Stomach (tissue), 9 donors: Measurements from ENCODE around the gene ACACB. TPM values are rescaled to one million over a fixed set of nuclear protein-coding genes. Genes with fewer than 3 reads are reported as not detected.
A peak's percentile ranks its signal among the peaks of the same experiment; 100 is the strongest.

Experiments
- DNase-seq, 2 donors: peaks; one replicate each; pipeline versions ENCODE4 v3.0.0 to v3.0.0-alpha.2; 2013 to 2019
- H3K27ac ChIP-seq, 5 donors: fragments of 200-600 bp in 4 of 5; sonication (generic) in 4 of 5; one replicate each; pipeline ENCODE4 v1.5.1; 2013 to 2019; ENCODE audit warnings: mild to moderate bottlenecking in 1 of 5, moderate library complexity in 1 of 5
- H3K27me3 ChIP-seq, 3 donors: fragments of 200-600 bp; sonication (generic); one replicate each; pipeline ENCODE4 v1.5.1; 2017 to 2019; ENCODE audit warnings: mixed run types in 1 of 3
- H3K36me3 ChIP-seq, 4 donors: fragments of 200-600 bp; sonication (generic); 1 replicate in 3 of 4; 2 replicates in 1 of 4; pipeline ENCODE4 v1.5.1; 2016 to 2019
- H3K4me1 ChIP-seq, 4 donors: fragments of 200-600 bp; sonication (generic); one replicate each; pipeline ENCODE4 v1.5.1; 2016 to 2019
- H3K4me3 ChIP-seq, 4 donors: fragments of 200-600 bp; sonication (generic) in 3 of 4; one replicate each; pipeline ENCODE4 v1.5.1; 2016 to 2019; ENCODE audit warnings: mild to moderate bottlenecking in 1 of 4
- H3K9me3 ChIP-seq, 4 donors: fragments of 200-600 bp; sonication (generic); one replicate each; pipeline ENCODE4 v1.5.1; 2016 to 2019
- CTCF ChIP-seq, 7 experiments: fragments of 450-650 bp in 4 of 7; fragments of 200-600 bp in 3 of 7; sonication (generic) in 3 of 7; IDR thresholded peaks; one replicate each; pipeline ENCODE4 v1.5.1; 2016 to 2019; ENCODE audit warnings: antibody characterized with exemption in 7 of 7, control low read depth in 2 of 7, mild to moderate bottlenecking in 1 of 7
- EP300 ChIP-seq: sonication (generic); formaldehyde crosslinking; IDR thresholded peaks from one replicate; pipeline ENCODE4 v1.6.1; 2017; ENCODE audit warnings: antibody characterized with exemption
- POLR2A ChIP-seq, 4 donors: fragments of 450-650 bp; IDR thresholded peaks; one replicate each; pipeline ENCODE4 v1.6.1; 2016; ENCODE audit warnings: antibody characterized with exemption in 4 of 4, control low read depth in 2 of 4, mild to moderate bottlenecking in 1 of 4, moderate library complexity in 1 of 4
- POLR2AphosphoS5 ChIP-seq, 3 donors: sonication (generic); formaldehyde crosslinking; IDR thresholded peaks; one replicate each; pipeline ENCODE4 v1.6.1; 2016; ENCODE audit warnings: antibody characterized with exemption in 3 of 3
- WGBS, 5 donors: extraction: QIAGEN DNeasy Blood & Tissue Kit in 3 of 5; methylation state at CpG; one replicate each; pipeline versions ENCODE4 v1.1.5 to v1.1.7; 2013 to 2018; 5-methylcytosine and 5-hydroxymethylcytosine counted together
- intact Hi-C: fragments of 100-400 bp; cut with DNase I; formaldehyde crosslinking; loops from one replicate; pipeline ENCODE4 v1.15.1; 2023; ENCODE audit warnings: low total_unique reads
- polyA plus RNA-seq, 3 donors: library from polyadenylated mRNA; stranded (reverse); fragments of 200-250 nt; gene quantifications; one replicate each; pipeline ENCODE4 v1.2.3, GENCODE V29; 2013
- total RNA-seq, 5 donors: library from RNA; depleted of rRNA; stranded (reverse); fragments of >200 nt; gene quantifications; one replicate each; pipeline versions ENCODE4 v1.1.0 to v1.2.3, GENCODE V29; 2014 to 2016
- donor health status: healthy with polysubstance abuse.
- donor health status: Bipolar disorder and iron deficiency.
- donor health status: healthy.

Gene ACACB
- total and polyA plus RNA-seq, 8 donors: 6.1 to 2,520 (median 50.2) TPM

DNA sequence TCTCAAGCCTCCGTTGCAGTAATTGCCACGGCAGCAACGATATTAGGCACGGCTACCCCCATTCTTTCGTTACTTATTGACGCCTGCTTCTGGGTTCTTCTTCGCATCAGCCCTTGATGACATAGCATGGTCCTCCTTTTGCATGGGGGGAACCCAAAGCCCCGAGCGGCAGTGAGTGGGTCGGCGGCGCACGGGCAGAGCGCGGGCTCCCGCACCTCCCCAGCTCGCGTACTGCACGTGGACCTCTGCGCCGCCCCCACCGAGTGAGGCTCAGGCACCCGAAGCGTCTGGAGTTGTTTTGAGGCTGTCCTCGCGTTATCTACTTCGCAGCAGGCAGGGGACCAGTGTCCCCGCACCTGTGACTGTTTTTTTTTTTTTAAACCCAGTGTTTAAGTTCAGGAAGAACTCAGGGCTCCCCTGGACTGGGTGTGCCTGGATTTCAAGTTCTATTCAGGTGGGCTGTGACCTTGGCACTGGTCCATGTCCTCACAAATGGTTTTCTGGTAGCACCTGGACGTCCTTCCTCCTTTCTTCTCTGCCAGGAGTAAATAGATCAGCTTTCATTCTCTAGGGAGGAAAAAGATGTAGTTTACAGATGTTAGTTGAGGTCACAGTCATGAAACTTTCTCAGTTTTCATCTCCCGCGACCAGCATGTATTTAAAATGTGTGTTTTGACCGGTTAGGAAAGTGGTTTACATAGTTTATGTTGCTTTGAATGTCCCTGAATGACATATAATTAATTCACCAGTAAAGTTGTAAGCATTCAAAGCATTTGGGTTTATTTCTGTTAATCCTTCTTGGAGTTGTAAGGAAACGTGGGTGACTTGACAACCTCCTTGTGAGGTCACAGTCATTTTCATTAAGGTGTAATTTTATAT is 194.1 kb downstream of the ACACB start:
- Histone ChIP-seq H3K27me3 (peaks cover 4 to 78% (median 48%) of the 10 kb centered on the region in 3 donors), H3K9me3 (no peaks in the 10 kb centered on the region), H3K4me1 (peaks cover 23 to 38% (median 27%) of the 10 kb centered on the region in 4 donors), H3K36me3 (no peaks in the 10 kb centered on the region), H3K4me3 (peak overlapping the region; percentile 43 to 54 (median 48)), H3K27ac (no peak overlapping the region)
- TF ChIP-seq CTCF (IDR thresholded peaks at IDR 0.05) (no peak), POLR2AphosphoS5 (IDR thresholded peaks at IDR 0.05) (no peak), POLR2A (IDR thresholded peaks at IDR 0.05) (no peak), EP300 (no peak)
- 5 to 8% (median 5%) methylated on average over 26 to 33 of the region's 33 CpGs for WGBS, 5 donors
- intact Hi-C loops: no loop called here
- peak in 1 of 2 donors; percentile 46 for DNase-seq

Other genes with a start within 250 kb of the ACACB start
- not detected for gene DAO, start 236.5 kb upstream of the ACACB start, total RNA-seq
- gene DAO, start 236.5 kb upstream of the ACACB start, polyA plus RNA-seq: not detected
- gene SVOP, start 95.5 kb upstream of the ACACB start, total RNA-seq: under 1 TPM in 2 of 5 donors, not detected in 3; 0.37 to 0.89 TPM
- gene SVOP, start 95.5 kb upstream of the ACACB start, polyA plus RNA-seq: 1 to 10 TPM in 1 of 3 donors, under 1 TPM in 2; 0.08 to 2.0 (median 0.19) TPM
- 10 to 100 TPM; 10.3 to 41.4 (median 12.9) TPM for gene USP30, start 64.0 kb upstream of the ACACB start, total RNA-seq
- gene USP30, start 64.0 kb upstream of the ACACB start, polyA plus RNA-seq: 1 to 10 TPM; 3.2 to 5.7 (median 3.4) TPM
- gene ALKBH2, start 23.1 kb upstream of the ACACB start, total RNA-seq: 10 to 100 TPM in 4 of 5 donors, not detected in 1; 12.3 to 28.1 (median 22.0) TPM
- gene ALKBH2, start 23.1 kb upstream of the ACACB start, polyA plus RNA-seq: 10 to 100 TPM; 17.0 to 33.3 (median 22.3) TPM
- gene UNG, start 19.0 kb upstream of the ACACB start, total RNA-seq: 10 to 100 TPM; 13.8 to 27.2 (median 16.9) TPM
- gene UNG, start 19.0 kb upstream of the ACACB start, polyA plus RNA-seq: 10 to 100 TPM; 18.4 to 20.6 (median 18.8) TPM
- gene FOXN4, start 192.7 kb downstream of the ACACB start, total RNA-seq: not detected
- gene FOXN4, start 192.7 kb downstream of the ACACB start, polyA plus RNA-seq: not detected
- not detected for gene MYO1H, start 231.3 kb downstream of the ACACB start, total RNA-seq
- gene MYO1H, start 231.3 kb downstream of the ACACB start, polyA plus RNA-seq: under 1 TPM in 1 of 3 donors, not detected in 2; 0.08 TPM